CD4-positive, CD25-positive, alpha-beta regulatory T cell (primary cell): ENCODE data around the gene FAM72C. TPM values are rescaled to one million over a fixed set of nuclear protein-coding genes. Genes with fewer than 3 reads are reported as not detected.
"Not testable (repeated sequence)": the region's sequence is repeated elsewhere in the genome, so short reads cannot be mapped to it uniquely, and the experiment has no call there.

Experiments
- ATAC-seq, 2 donors: fragments of 150-1000 bp; cut with Tn5 transposase; one replicate each; pipeline ENCODE4 v1.10.0; 2021; ENCODE audit warnings: low read depth in 2 of 2, moderate number of reproducible peaks in 2 of 2, moderate library complexity in 1 of 2
- DNase-seq, 3 donors: peaks; one replicate each; pipeline versions ENCODE4 v3.0.0 to v3.0.0-alpha.2; 2012 to 2022; ENCODE audit warnings: mixed read lengths in 1 of 3
- H3K27ac ChIP-seq: one replicate; pipeline ENCODE4 v1.7.0; 2013; ENCODE audit warnings: mild to moderate bottlenecking, low read length; ENCODE audit not compliant: insufficient read depth, poor library complexity, severe bottlenecking
- H3K27me3 ChIP-seq: one replicate; pipeline ENCODE4 v1.7.0; 2013; ENCODE audit warnings: low read length; ENCODE audit not compliant: control insufficient read depth, insufficient read depth
- H3K36me3 ChIP-seq: one replicate; pipeline ENCODE4 v1.7.0; 2013; ENCODE audit warnings: mild to moderate bottlenecking, low read length, moderate library complexity; ENCODE audit not compliant: control insufficient read depth, insufficient read depth
- H3K4me1 ChIP-seq: 2 replicates; pipeline ENCODE4 v1.7.0; 2013; ENCODE audit warnings: mild to moderate bottlenecking, low read length; ENCODE audit not compliant: insufficient read depth, control insufficient read depth, poor library complexity, severe bottlenecking
- H3K4me3 ChIP-seq: one replicate; pipeline ENCODE4 v1.7.0; 2013; ENCODE audit warnings: low read depth, mild to moderate bottlenecking, low read length, moderate library complexity
- H3K9me3 ChIP-seq, 2 experiments: 1 replicate in 1 of 2; 2 replicates in 1 of 2; pipeline ENCODE4 v1.7.0; 2013; ENCODE audit warnings: low read length in 2 of 2, mild to moderate bottlenecking in 1 of 2, moderate library complexity in 1 of 2; ENCODE audit not compliant: control insufficient read depth in 2 of 2
- H3K27ac Mint-ChIP-seq, 3 donors: one replicate each; pipeline ENCODE4 v1.8.0; 2020 to 2022; ENCODE audit warnings: mild to moderate bottlenecking in 3 of 3, mixed read lengths in 3 of 3, moderate library complexity in 2 of 3
- H3K27me3 Mint-ChIP-seq: one replicate; pipeline ENCODE4 v1.8.0; 2022; ENCODE audit warnings: mild to moderate bottlenecking, mixed read lengths
- H3K36me3 Mint-ChIP-seq: one replicate; pipeline ENCODE4 v1.8.0; 2020; ENCODE audit warnings: mixed read lengths
- H3K4me1 Mint-ChIP-seq, 4 donors: one replicate each; pipeline ENCODE4 v1.8.0; 2020 to 2022; ENCODE audit warnings: mixed read lengths in 4 of 4, mild to moderate bottlenecking in 1 of 4
- H3K4me3 Mint-ChIP-seq, 4 donors: one replicate each; pipeline ENCODE4 v1.8.0; 2020 to 2022; ENCODE audit warnings: mild to moderate bottlenecking in 4 of 4, mixed read lengths in 4 of 4, moderate library complexity in 3 of 4
- H3K9me3 Mint-ChIP-seq, 7 donors: one replicate each; pipeline ENCODE4 v1.8.0; 2020 to 2022; ENCODE audit warnings: mixed read lengths in 7 of 7, mild to moderate bottlenecking in 3 of 7, moderate library complexity in 2 of 7
- polyA plus RNA-seq, 4 donors: library from polyadenylated mRNA; unstranded; fragments of 300-500 nt; fragmentation: Illumina TruSeq; gene quantifications; one replicate each; pipeline ENCODE4 v1.2.3, GENCODE V29; 2021
- total RNA-seq: library from RNA; stranded (reverse); gene quantifications from one replicate; pipeline ENCODE4 v1.2.3, GENCODE V29; 2022

The FAM72C gene
- total and polyA plus RNA-seq, 5 donors from 2014 or later = 0.10 to 0.24 (median 0.19) TPM; not detected in 1

DNA sequence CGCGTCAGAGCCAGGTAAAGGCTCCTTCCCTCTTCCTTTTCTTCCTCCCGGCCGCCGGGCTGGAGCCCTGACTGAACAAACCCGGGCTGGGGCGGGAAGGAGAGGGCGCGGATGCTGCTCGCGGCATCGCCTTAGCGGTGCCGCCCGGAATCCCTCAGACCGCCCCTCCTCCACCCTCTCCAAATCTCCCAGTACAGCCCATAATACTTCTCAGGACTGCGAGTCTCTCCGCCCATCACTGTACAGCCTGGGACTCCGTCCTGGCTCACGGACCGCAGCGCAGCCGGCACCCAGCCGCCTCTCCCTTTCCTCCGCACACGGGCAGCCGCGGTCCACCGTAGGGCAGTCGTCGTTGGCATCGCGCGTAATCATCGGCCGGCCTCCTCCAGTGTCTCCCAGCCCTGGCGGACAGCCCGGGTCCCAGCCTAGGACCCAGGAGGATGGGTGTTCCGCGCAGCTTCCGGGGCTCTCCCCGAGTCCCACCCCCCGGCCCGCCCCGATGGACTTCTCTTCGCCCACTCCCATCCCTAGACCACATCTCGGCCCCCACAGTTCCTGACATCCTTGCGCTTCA, 1.1 kb upstream of the FAM72C start:
- not testable (repeated sequence) for H3K9me3 Mint-ChIP-seq, H3K4me3 ChIP-seq, H3K36me3 ChIP-seq, H3K27ac Mint-ChIP-seq, H3K27me3 Mint-ChIP-seq, H3K4me1 Mint-ChIP-seq, H3K27me3 ChIP-seq, ATAC-seq, H3K4me3 Mint-ChIP-seq, H3K4me1 ChIP-seq, H3K27ac ChIP-seq, DNase-seq, H3K9me3 ChIP-seq, H3K36me3 Mint-ChIP-seq

DNA sequence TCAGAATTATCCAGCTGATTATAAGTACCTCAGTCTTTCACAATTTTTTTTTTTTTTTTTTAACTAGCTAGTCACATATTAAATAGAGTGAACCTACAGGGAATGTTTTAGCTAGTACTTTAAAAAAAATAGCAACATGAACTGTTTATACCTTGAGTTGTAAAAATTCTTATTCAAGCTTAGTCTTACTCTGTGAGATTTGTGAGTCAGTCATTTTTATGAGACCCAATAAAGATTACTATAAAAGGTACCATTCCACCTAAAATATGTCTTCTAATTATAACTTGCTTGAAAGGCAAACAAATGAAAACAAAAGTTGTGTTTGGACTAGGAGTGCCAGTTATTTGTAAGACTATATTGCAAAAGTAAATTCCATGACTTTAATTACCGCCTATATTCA, 5.9 kb downstream of the FAM72C start:
- H3K27ac Mint-ChIP-seq, H3K9me3 Mint-ChIP-seq, H3K4me1 ChIP-seq, H3K27me3 ChIP-seq, H3K36me3 ChIP-seq, DNase-seq, H3K27me3 Mint-ChIP-seq, ATAC-seq, H3K27ac ChIP-seq, H3K4me1 Mint-ChIP-seq, H3K9me3 ChIP-seq, H3K4me3 Mint-ChIP-seq, H3K4me3 ChIP-seq, H3K36me3 Mint-ChIP-seq: not testable (repeated sequence)

DNA sequence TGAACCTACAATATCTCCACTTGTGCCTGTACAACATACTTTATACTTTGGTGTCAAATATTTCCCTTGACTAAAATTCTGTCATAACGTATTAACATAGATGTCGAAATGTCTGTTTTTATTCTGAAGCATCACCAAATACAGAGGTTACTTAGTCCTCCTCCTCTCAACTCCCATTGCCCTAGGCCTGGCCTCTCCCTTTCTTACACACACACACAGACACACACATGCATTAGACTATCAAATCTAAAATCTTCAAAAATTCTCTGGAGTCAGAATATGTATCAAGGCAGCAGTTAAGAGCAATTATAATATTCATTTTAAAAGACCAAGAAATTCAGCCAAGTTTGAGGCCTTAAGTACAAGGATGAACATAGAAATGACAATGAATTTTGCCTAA, 7.5 kb downstream of the FAM72C start:
- H3K4me3 ChIP-seq, H3K9me3 Mint-ChIP-seq, DNase-seq, H3K4me1 Mint-ChIP-seq, H3K36me3 ChIP-seq, H3K4me1 ChIP-seq, H3K27me3 Mint-ChIP-seq, H3K4me3 Mint-ChIP-seq, H3K27ac ChIP-seq, H3K27ac Mint-ChIP-seq, H3K9me3 ChIP-seq, ATAC-seq, H3K36me3 Mint-ChIP-seq, H3K27me3 ChIP-seq: not testable (repeated sequence)

DNA sequence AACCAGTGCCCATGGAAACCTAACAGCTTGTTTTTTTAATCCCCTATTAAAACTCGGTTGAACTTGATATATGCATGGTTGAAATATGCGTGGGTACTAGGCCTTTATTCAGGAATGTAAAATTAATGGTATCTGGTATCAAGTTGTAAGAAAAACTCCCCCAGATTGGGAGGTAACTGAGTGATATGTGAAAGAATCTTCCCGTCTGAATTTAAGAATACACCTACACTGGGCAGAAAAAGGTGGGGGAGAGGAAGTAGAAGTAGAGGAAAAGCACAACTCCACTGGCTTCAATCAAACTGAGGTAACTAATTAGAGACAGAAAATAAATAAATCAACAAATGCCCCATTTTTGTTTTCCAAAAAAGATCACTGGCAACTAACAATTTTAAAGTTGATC, 15.9 kb downstream of the FAM72C start:
- H3K4me3 Mint-ChIP-seq, H3K9me3 Mint-ChIP-seq, H3K9me3 ChIP-seq, H3K4me3 ChIP-seq, H3K4me1 ChIP-seq, H3K27ac ChIP-seq, H3K27me3 Mint-ChIP-seq, ATAC-seq, H3K4me1 Mint-ChIP-seq, H3K27me3 ChIP-seq, H3K36me3 Mint-ChIP-seq, H3K27ac Mint-ChIP-seq, H3K36me3 ChIP-seq, DNase-seq: not testable (repeated sequence)

DNA sequence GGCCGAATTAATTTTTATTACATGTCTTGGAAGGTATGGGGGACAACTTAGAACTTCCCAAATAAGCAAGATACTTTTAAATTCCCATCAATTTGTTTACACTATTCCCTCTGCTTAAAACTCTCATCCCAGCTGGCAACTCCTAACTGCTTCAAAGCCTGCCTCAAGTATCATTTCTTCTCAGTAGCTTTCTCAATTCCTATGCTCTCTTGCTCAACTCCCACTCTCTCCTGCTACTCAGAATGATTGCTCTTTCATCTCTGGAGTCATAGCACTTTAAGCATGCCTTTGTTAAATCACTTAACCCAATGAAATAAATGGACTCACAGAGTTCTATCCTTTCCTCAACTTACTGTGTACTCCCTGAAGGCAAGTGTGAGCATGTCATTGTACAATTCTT, 18.9 kb downstream of the FAM72C start:
- not testable (repeated sequence) for H3K27me3 ChIP-seq, H3K27ac ChIP-seq, H3K36me3 ChIP-seq, H3K9me3 Mint-ChIP-seq, H3K4me1 ChIP-seq, H3K27ac Mint-ChIP-seq, H3K4me3 ChIP-seq, H3K4me3 Mint-ChIP-seq, H3K4me1 Mint-ChIP-seq, ATAC-seq, H3K27me3 Mint-ChIP-seq, DNase-seq, H3K36me3 Mint-ChIP-seq, H3K9me3 ChIP-seq

DNA sequence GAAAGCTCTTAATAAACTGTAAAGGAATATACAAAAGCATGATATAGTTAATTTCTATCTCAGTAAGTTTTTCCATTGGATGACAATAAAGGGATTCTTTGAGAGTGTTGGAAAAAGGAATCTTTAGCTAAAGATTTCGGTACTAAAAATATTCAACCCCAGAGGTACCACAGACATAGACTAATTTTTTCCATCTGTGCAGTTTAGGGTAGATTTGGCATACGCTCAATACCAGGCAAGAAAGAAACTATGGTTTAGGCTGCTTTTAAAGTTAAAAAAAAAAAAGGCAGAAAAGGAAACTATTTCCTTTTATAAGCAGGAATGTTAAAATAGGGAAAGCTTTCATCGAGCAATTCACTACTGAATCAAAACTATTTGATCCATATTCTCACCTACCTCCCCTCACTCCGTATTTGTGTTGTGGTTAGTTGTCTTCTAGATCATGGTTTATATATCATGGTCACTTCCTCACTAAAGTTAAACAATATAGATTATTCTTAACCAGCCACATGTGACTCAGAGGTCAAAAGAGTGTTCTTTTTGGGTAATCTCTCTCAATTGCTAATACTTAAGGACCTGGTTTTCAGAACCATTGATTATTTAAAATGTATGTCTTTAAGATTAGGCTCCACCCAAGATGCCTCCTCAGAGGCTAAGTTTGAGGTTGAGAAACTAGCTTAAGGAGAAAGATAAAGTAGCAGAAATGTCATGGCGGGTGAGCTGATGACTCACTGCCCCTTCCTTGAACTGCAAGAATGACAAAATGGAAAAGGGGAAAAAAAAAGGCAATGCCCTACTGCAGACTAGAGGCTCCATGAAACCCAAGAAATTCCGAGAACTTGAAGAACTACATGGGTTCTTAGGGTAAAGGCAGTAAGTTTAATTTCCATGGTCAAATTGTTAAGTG, 20.0 kb downstream of the FAM72C start:
- ATAC-seq, DNase-seq, H3K4me3 Mint-ChIP-seq, H3K27me3 Mint-ChIP-seq, H3K4me1 Mint-ChIP-seq, H3K36me3 Mint-ChIP-seq, H3K27me3 ChIP-seq, H3K27ac Mint-ChIP-seq, H3K9me3 Mint-ChIP-seq, H3K27ac ChIP-seq, H3K9me3 ChIP-seq, H3K36me3 ChIP-seq, H3K4me3 ChIP-seq, H3K4me1 ChIP-seq: not testable (repeated sequence)

DNA sequence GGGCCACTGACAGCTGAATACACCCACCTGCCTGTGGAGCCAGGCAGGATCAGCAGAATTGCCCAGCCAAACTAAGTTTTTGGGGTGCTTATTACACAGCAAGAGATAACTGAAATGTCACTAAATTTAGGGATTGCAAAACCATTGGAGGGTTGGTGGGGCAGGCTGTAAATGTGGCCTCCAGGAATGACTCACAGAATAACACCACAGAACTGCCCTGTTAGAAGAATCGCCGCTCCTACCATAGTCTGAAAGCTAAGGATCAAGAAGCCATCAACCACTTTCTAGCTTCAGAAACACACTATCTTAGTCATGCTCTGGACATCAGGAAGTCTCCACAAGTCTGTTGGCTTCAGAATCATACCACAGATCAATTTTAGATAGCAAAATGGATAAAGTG, 24.0 kb downstream of the FAM72C start:
- H3K36me3 ChIP-seq, H3K27me3 ChIP-seq, H3K4me3 ChIP-seq, H3K4me1 Mint-ChIP-seq, H3K4me1 ChIP-seq, H3K27me3 Mint-ChIP-seq, H3K4me3 Mint-ChIP-seq, H3K9me3 ChIP-seq, H3K9me3 Mint-ChIP-seq, H3K36me3 Mint-ChIP-seq, DNase-seq, ATAC-seq, H3K27ac ChIP-seq, H3K27ac Mint-ChIP-seq: not testable (repeated sequence)

DNA sequence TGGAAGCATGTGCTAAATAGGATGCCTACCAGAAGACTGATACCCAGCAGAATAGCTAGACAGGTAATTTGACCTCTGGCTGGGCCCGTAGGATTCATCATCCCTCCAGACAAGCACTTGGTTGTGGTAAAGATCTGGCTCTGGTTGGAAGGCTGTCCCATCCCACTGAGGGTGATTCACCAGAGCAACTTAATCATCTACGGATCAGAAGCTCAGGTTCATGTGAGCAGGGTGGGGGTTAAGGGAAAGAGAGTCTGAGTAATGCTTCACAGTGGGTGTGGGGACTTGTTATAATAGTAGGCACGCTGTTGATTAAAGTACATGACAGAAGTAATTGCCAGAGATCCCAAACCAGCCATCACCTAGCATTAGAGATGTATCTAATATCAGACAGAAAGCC, 26.5 kb downstream of the FAM72C start:
- H3K4me3 Mint-ChIP-seq, H3K27ac Mint-ChIP-seq, H3K36me3 ChIP-seq, H3K27ac ChIP-seq, H3K9me3 Mint-ChIP-seq, DNase-seq, H3K9me3 ChIP-seq, H3K36me3 Mint-ChIP-seq, H3K27me3 ChIP-seq, H3K27me3 Mint-ChIP-seq, ATAC-seq, H3K4me1 ChIP-seq, H3K4me1 Mint-ChIP-seq, H3K4me3 ChIP-seq: not testable (repeated sequence)
